NT2/D1 (cell line): ENCODE data around the gene BATF.

ENCODE experiments used
- DNase-seq: peaks from one replicate; pipeline ENCODE4 v3.0.0-alpha.2; 2011; ENCODE audit warnings: low read depth, low spot score
- H3K27me3 ChIP-seq: 2 replicates; pipeline ENCODE4 v1.6.0; 2011; ENCODE audit warnings: mild to moderate bottlenecking; ENCODE audit not compliant: insufficient read length, insufficient read depth
- H3K36me3 ChIP-seq: 2 replicates; pipeline ENCODE4 v1.6.1; 2011; ENCODE audit warnings: mild to moderate bottlenecking, low read length, mixed read lengths; ENCODE audit not compliant: insufficient read depth, insufficient read length
- H3K4me1 ChIP-seq: 2 replicates; pipeline ENCODE4 v1.5.1; 2011; ENCODE audit not compliant: insufficient read depth, insufficient read length
- H3K4me3 ChIP-seq: 2 replicates; pipeline ENCODE4 v1.5.1; 2011; ENCODE audit warnings: low read depth; ENCODE audit not compliant: insufficient read length
- H3K9ac ChIP-seq: 2 replicates; pipeline ENCODE4 v1.6.0; 2011; ENCODE audit warnings: low read depth; ENCODE audit not compliant: insufficient read length
- H3K9me3 ChIP-seq: 2 replicates; pipeline ENCODE4 v1.5.1; 2011; ENCODE audit warnings: mild to moderate bottlenecking, low read length; ENCODE audit not compliant: insufficient read depth
- SUZ12 ChIP-seq: IDR thresholded peaks from 2 replicates; pipeline ENCODE4 v1.6.1; 2011; ENCODE audit not compliant: insufficient read length, insufficient read depth; ENCODE audit errors: extremely low read depth
- YY1 ChIP-seq: IDR thresholded peaks from 2 replicates; pipeline ENCODE4 v1.6.1; 2011; ENCODE audit not compliant: insufficient read length, insufficient read depth
- ZNF274 ChIP-seq: IDR thresholded peaks from 2 replicates; pipeline ENCODE4 v1.6.1; 2011; ENCODE audit warnings: mild to moderate bottlenecking, low read depth, low read length

BATF gene

DNA sequence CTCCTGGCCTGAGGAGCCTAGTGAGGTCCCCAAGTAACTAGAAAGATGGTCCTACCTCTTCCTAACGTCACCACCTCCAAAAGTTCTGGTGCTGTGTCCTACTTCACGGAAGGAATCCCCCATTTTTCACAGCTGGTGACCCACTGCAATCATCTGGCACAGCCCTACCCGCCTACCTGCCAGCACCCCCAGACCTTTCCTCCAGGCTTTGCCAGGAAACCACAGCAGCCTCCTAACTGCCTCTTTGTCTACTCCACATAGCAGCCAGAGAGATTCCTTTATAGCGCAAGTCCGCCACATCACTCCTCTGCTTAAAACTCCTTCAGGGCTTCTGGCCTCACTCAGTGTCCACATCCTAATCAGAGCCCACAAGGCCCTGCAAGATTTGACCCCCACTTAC is 42.8 kb downstream of the BATF start:
- TF ChIP-seq SUZ12 (no peak), YY1 (no peak), ZNF274 (no peak)

DNA sequence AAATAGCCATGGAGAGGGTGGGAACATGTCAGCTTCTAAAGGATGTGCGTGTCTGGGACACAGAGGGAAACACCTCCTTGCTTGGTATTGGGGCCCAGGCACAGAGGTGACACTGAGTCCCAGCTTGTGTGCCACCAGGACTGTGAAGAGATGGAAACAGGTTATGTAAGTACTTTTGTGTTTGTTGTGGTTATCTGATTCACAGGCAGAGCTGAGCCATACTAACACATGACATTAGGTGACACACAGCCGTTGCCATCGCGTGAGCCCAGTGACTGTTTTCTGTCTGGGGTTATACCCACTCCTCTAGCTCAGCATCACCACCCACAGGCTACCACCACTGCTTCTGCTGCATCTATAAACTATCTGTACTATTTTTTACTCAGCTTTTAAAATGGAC is 44.1 kb downstream of the BATF start:
- no peak for TF ChIP-seq SUZ12
- TF ChIP-seq ZNF274 = no peak
- TF ChIP-seq YY1 = no peak
- Histone ChIP-seq H3K9ac (no peak overlapping the region), H3K4me3 (no peak overlapping the region), H3K4me1 (no peaks in the 10 kb centered on the region), H3K9me3 (no peaks in the 10 kb centered on the region), H3K27me3 (no peaks in the 10 kb centered on the region), H3K36me3 (no peaks in the 10 kb centered on the region)
- DNase-seq = no peak

More for the DNA sequence above, 42.8 kb downstream of the BATF start:
- Histone ChIP-seq H3K36me3 (no peaks in the 10 kb centered on the region), H3K9ac (no peak overlapping the region), H3K27me3 (no peaks in the 10 kb centered on the region), H3K9me3 (no peaks in the 10 kb centered on the region), H3K4me3 (no peak overlapping the region), H3K4me1 (no peaks in the 10 kb centered on the region)
- no peak for DNase-seq

DNA sequence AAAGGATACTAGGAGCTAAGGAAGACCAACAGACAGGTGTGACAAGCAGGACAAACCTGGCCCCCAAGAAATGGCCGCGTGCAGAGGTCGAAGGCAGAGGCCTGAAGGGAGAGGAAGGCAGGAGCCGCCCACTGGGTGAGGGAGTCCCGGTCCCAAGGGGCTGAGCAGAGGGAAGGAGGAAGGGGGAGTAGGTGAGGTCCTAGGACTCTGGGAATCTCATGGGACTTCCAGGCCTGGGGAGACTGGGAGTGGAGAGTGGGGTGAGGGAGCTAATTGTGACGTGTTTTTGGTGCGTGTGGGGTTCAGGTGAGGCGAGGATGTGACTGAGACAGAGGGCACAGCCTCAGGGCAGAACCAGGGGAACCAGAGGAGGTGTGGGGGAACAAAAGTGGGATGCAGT is 44.5 kb downstream of the BATF start:
- no peaks in the 10 kb centered on the region for H3K27me3 ChIP-seq

DNA sequence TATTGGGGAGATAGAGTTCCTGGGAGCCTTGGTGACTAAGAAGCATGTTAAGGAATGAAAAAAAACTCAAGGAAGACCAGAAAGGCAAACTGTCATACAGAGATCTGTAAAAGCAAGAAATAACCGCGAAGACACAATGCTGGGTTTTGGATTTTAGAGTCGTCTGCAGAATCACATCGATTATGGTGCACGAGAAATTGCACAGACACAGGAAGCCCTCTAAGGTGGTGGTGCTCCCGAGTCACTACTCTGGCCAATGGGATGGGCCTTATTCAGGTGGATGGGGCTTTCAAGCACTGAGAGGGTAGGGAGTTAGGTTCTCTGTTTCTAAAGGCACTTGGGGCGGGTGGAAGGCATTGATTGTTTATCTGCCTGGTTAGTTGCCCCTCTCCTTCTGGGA is 45.9 kb downstream of the BATF start:
- DNase-seq = no peak
- H3K4me3 ChIP-seq = no peak overlapping the region
- H3K9me3 ChIP-seq = no peaks in the 10 kb centered on the region
- no peak overlapping the region for H3K9ac ChIP-seq
- H3K27me3 ChIP-seq = no peaks in the 10 kb centered on the region
- H3K36me3 ChIP-seq = no peaks in the 10 kb centered on the region
- H3K4me1 ChIP-seq = no peaks in the 10 kb centered on the region
- TF ChIP-seq ZNF274 (no peak), SUZ12 (no peak), YY1 (no peak)

More for the DNA sequence above, 44.5 kb downstream of the BATF start:
- Histone ChIP-seq H3K9me3 (no peaks in the 10 kb centered on the region), H3K9ac (no peak overlapping the region), H3K4me1 (no peaks in the 10 kb centered on the region), H3K4me3 (no peak overlapping the region), H3K36me3 (no peaks in the 10 kb centered on the region)
- DNase-seq = no peak
- no peak for TF ChIP-seq YY1
- no peak for TF ChIP-seq ZNF274
- no peak for TF ChIP-seq SUZ12

DNA sequence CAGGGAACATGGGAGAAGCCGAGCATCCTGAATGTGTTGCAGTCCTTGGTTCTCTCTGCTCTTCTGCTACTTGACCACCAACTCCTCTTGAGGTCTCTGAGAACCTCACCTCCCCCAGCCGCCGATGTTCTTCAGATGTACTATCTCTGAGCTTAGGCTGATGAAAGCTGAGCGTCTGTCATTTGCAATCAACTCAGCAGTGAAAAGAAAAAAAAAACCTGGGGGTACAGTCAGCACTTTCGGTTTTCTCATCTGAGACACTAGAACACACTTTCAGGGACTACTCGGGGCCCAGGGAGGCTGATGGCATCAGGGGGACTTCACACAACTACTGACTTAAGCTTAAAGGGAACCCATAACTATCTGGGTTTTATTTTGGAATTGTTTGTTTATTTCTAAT is 46.5 kb downstream of the BATF start:
- Histone ChIP-seq H3K9me3 (no peaks in the 10 kb centered on the region), H3K4me1 (no peaks in the 10 kb centered on the region), H3K9ac (no peak overlapping the region), H3K4me3 (no peak overlapping the region), H3K36me3 (no peaks in the 10 kb centered on the region), H3K27me3 (no peaks in the 10 kb centered on the region)
- no peak for DNase-seq
- TF ChIP-seq YY1 (no peak), ZNF274 (no peak), SUZ12 (no peak)

DNA sequence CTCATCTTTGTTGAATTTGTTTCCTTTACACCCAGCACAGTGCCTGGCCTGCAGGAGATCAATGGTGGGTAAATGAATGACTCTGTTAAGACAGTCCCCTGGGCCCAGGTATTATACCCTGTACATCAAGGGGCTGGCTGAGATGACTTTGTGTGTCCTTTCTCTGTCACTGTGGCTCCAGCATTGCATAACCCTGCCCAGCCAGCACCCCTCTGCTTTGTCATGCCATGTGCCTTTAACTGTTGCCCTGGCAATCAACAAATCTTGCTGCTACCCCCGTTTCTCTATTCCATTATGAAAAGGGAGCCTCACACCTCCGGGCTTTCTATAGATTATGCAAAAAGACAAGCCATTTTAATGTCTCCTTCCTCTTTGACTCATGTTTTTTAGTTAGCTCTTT is 48.5 kb downstream of the BATF start:
- DNase-seq = no peak
- Histone ChIP-seq H3K9ac (no peak overlapping the region), H3K36me3 (no peaks in the 10 kb centered on the region), H3K9me3 (no peaks in the 10 kb centered on the region), H3K4me1 (no peaks in the 10 kb centered on the region), H3K4me3 (no peak overlapping the region), H3K27me3 (no peaks in the 10 kb centered on the region)
- TF ChIP-seq ZNF274 = no peak
- no peak for TF ChIP-seq YY1
- no peak for TF ChIP-seq SUZ12

DNA sequence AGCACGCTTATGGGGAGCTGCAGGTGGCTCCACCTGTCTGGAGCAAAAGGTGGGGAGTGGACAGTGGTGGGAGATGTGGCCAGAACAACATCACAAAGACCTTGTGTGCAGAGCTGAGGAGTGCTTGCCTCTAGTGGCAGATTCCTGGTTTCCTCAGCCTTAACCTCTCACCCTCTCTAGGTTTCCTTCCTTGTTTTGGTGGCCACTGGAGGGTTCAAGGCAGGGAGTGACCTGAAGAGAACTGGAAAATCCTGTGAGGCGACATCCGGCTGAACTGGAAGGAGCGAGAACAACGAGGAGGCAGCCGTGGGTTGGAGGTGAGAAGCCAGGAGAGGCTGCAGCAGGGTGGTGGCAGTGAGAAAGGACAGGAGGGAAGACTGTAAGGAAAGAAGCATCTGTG is 49.8 kb downstream of the BATF start:
- no peak overlapping the region for H3K4me3 ChIP-seq
- H3K27me3 ChIP-seq = no peaks in the 10 kb centered on the region
- no peaks in the 10 kb centered on the region for H3K36me3 ChIP-seq
- H3K9ac ChIP-seq = no peak overlapping the region
- H3K9me3 ChIP-seq = no peaks in the 10 kb centered on the region
- TF ChIP-seq ZNF274 (no peak), YY1 (no peak), SUZ12 (no peak)
- no peaks in the 10 kb centered on the region for H3K4me1 ChIP-seq
- DNase-seq = no peak

DNA sequence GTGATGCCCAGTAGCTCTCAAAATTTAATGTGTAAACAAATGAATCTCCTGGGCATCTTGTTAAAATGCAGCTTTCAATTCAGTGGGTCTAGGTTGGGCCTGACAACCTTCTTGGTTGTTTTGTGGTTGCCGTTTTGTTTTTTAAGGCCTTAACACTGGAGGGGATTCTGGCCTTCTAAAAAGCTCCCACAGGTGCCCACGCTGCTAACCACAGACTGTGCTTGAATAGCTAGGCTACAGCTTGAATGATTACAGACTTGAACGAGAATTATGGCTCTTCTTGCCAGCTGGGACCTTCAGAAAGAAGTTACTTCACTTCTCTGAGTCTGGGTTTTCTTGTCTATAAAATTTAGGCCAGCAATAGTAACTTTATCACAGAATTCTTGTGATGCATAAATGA is 54.8 kb downstream of the BATF start:
- Histone ChIP-seq H3K4me1 (peaks cover 2% of the 10 kb centered on the region), H3K9ac (no peak overlapping the region), H3K27me3 (no peaks in the 10 kb centered on the region), H3K4me3 (no peak overlapping the region), H3K9me3 (no peaks in the 10 kb centered on the region), H3K36me3 (no peaks in the 10 kb centered on the region)
- no peak for DNase-seq
- TF ChIP-seq SUZ12 (no peak), ZNF274 (no peak), YY1 (no peak)
